ENCODE measurements around the gene PPP1R9B. TPM values are rescaled to one million over a fixed set of nuclear protein-coding genes. Genes with fewer than 3 reads are reported as not detected.

PPP1R9B gene
- total RNA-seq, 4 donors from 2014 or later: 23.3 to 38.1 (median 30.8) TPM

- WGBS, 2 donors (ENCODE audit: low coverage in 1 of 2): 0% methylated on average over 13 to 17 of the region's 21 CpGs
- peaks cover 0 to 38% of the 10 kb centered on the region in 2 donors for H3K36me3 ChIP-seq
- TF ChIP-seq POLR2A (IDR thresholded peaks at IDR 0.05): no peak
- TF ChIP-seq POLR2AphosphoS5 (IDR thresholded peaks at IDR 0.05): peak; percentile 38
- TF ChIP-seq CTCF (IDR thresholded peaks at IDR 0.05): peak in 3 of 4 experiments; percentile 88 to 95 (median 93)
Observed at GRCh38 chr17:50094243-50094752, 56.2 kb downstream of the PPP1R9B start.

DNA sequence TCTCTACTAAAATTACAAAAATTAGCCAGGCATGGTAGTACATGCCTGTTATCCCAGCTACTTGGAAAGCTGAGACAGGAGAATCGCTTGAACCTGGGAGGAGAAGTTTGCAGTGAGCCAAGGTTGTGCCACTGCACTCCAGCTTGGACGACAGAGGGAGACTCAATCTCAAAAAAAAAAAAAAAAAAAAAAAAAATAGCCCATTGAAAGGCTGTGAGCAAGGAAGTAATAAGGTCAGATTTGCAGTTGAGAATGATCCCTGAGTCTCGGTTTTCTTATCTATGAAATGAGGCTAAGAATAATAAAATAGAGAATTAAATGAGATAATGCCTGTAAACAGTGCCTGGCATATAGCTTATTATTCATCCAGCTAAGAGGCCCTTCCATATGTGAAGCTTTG, 56.7 kb downstream of the PPP1R9B start:
- no peak overlapping the region for H3K4me3 ChIP-seq
- TF ChIP-seq CTCF (IDR thresholded peaks at IDR 0.05) (no peak), EP300 (IDR thresholded peaks at IDR 0.05) (no peak), POLR2A (IDR thresholded peaks at IDR 0.05) (no peak), POLR2AphosphoS5 (IDR thresholded peaks at IDR 0.05) (no peak)
- H3K27me3 ChIP-seq: no peaks in the 10 kb centered on the region
- H3K4me1 ChIP-seq: peaks cover 0 to 44% (median 13%) of the 10 kb centered on the region in 3 donors
- WGBS, 2 donors (ENCODE audit: low coverage in 1 of 2): 29 to 38% methylated on average over 3 of the region's 3 CpGs
- peak overlapping the region in 2 of 4 donors; percentile 89 to 91 for H3K27ac ChIP-seq
- ATAC-seq: no peak
- no peaks in the 10 kb centered on the region for H3K9me3 ChIP-seq
- peaks cover 0 to 38% of the 10 kb centered on the region in 2 donors for H3K36me3 ChIP-seq

More at GRCh38 chr17:50094243-50094752, 56.2 kb downstream of the PPP1R9B start:
- H3K27ac ChIP-seq: peak overlapping the region; percentile 50 to 95 (median 90)
- H3K27me3 ChIP-seq: no peaks in the 10 kb centered on the region
- peak; percentile 64 for ATAC-seq
- no peaks in the 10 kb centered on the region for H3K9me3 ChIP-seq
- peak overlapping the region; percentile 55 to 77 for H3K4me3 ChIP-seq
- peaks cover 0 to 49% (median 13%) of the 10 kb centered on the region in 3 donors for H3K4me1 ChIP-seq

- Histone ChIP-seq H3K36me3 (peaks cover 0 to 38% of the 10 kb centered on the region in 2 donors), H3K4me3 (no peak overlapping the region), H3K4me1 (peaks cover 0 to 38% (median 13%) of the 10 kb centered on the region in 3 donors), H3K27me3 (no peaks in the 10 kb centered on the region), H3K9me3 (no peaks in the 10 kb centered on the region), H3K27ac (no peak overlapping the region)
- WGBS, 2 donors (ENCODE audit: low coverage in 1 of 2): 80% methylated on average over 1 to 3 of the region's 3 CpGs
- no peak for TF ChIP-seq POLR2AphosphoS5 (IDR thresholded peaks at IDR 0.05)
- no peak for TF ChIP-seq EP300 (IDR thresholded peaks at IDR 0.05)
- no peak for TF ChIP-seq CTCF (IDR thresholded peaks at IDR 0.05)
- no peak for TF ChIP-seq POLR2A (IDR thresholded peaks at IDR 0.05)
- no peak for ATAC-seq
Observed at GRCh38 chr17:50093246-50093645, 57.2 kb downstream of the PPP1R9B start.

GRCh38 chr17:50091918-50092285, 58.6 kb downstream of the PPP1R9B start:
- Histone ChIP-seq H3K27ac (no peak overlapping the region), H3K27me3 (no peaks in the 10 kb centered on the region), H3K36me3 (peaks cover 0 to 34% of the 10 kb centered on the region in 2 donors), H3K4me1 (peaks cover 0 to 25% (median 10%) of the 10 kb centered on the region in 3 donors), H3K4me3 (no peak overlapping the region), H3K9me3 (no peaks in the 10 kb centered on the region)
- no peak for ATAC-seq
- WGBS, 2 donors (ENCODE audit: low coverage in 1 of 2): 80 to 86% methylated on average over 1 to 2 of the region's 2 CpGs
- TF ChIP-seq POLR2A (IDR thresholded peaks at IDR 0.05) (no peak), EP300 (IDR thresholded peaks at IDR 0.05) (no peak), POLR2AphosphoS5 (IDR thresholded peaks at IDR 0.05) (no peak), CTCF (IDR thresholded peaks at IDR 0.05) (no peak)
